GM21367 (cell line): ENCODE data around the gene MAGI1.
"Not testable (repeated sequence)": the region's sequence is repeated elsewhere in the genome, so short reads cannot be mapped to it uniquely, and the experiment has no call there.

ENCODE experiments used
- ATAC-seq: cut with Tn5 transposase; IDR thresholded peaks from one replicate; pipeline ENCODE4 v1.9.1; 2021; ENCODE audit not compliant: unreplicated experiment

The MAGI1 gene

DNA sequence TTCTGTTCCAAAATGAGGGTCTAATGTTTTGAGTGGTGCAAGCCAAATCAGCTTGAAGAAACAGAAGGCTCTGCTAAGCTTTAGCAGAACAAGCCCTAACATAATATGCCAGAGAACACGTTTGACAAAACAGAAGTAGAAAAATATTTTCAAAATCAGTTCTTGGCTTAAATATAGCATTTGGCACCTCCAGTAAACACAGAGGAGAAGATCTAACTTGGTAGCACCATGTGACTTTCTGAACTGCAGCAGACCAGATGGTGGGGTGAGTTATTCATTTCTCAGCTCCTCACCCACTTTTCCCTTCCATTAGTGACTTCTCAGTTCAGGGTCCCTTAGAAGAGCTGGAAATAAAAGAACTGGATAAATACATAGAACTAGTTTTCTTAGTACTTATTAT, 395.8 kb downstream of the MAGI1 start:
- ATAC-seq, result no peak

GRCh38 chr3:65641777-65642176, 396.9 kb downstream of the MAGI1 start:
- ATAC-seq, result no peak

- no peak for ATAC-seq
These were observed 397.7 kb downstream of the MAGI1 start for GRCh38 chr3:65641045-65641444.

DNA sequence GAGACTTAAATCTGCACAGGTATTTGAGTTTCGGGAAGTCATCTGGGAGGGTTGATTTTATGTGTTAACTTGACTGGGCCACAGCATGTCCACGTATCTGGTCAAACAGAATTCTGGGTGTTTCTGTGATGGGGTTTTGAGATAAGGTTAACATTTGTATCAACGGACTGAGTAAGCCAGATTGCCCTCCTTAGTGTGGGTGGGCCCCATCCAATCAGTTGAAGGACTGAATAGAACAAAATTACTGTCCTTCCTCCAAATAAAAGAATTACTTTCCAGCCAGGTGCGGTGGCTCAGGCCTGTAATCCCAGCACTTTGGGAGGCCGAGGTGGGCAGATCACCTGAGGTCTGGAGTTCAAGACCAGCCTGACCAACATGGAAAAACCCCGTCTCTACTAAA, 399.3 kb downstream of the MAGI1 start:
- no peak for ATAC-seq

- ATAC-seq, result no peak
These were observed 400.4 kb downstream of the MAGI1 start for GRCh38 chr3:65638301-65638700.

- no peak for ATAC-seq
These were observed 402.4 kb downstream of the MAGI1 start for GRCh38 chr3:65636326-65636725.

DNA sequence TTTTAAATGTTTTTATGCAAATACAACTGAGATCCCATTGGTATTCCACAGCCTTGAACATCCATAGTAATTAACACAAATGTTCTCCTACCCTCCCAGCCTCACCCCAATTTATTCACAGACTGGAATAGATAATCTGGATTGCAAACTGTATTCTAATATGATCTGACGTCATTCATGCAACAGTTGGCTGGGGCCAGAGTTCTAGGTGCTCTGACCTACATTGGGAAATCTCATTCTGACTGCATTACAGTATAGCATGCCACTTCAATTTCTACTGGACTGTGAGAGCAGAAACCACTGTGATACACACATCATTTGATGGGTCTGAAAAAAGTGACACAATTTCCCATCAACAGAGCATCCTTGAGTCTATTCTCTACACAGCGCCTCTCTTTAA, 403.1 kb downstream of the MAGI1 start:
- no peak for ATAC-seq

- no peak for ATAC-seq
These were observed 405.6 kb downstream of the MAGI1 start for GRCh38 chr3:65633018-65633638.

DNA sequence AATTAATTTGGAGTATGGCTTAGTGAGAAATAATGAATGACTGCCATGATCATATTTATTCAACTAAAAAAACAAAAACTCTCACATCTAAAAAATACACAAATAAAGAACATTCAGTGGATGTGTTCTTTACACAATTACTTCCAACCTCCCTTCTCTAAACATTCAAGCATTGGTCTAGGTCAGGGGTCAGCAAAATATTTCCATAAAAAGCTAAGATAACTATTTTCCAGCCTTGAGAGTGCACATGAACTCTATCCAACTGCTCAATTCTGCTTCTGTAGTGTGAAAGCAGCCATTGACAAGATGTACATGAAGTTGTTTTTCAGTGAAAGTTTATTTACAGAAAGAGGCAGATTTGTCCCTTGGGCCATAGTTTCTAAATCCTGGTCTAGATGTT, 406.3 kb downstream of the MAGI1 start:
- no peak for ATAC-seq

DNA sequence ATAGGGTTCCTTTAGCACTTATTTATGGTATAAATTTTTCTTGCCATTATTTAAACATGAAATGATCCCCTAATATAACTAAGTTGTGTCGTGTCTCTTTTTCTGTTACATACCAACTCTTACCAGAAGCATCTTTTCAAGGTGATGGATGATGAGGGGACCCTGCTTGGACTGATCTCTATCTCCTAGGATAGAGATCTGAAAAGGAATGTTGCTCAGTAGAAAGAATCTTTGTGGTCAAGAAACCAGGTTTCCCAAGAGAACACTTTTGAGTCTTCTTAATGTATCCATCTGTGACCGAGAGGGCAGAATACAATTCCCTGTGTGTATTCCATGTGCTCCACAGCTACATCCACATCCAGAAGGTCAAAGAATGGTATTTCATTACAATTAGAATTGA, 409.7 kb downstream of the MAGI1 start:
- ATAC-seq, result no peak

DNA sequence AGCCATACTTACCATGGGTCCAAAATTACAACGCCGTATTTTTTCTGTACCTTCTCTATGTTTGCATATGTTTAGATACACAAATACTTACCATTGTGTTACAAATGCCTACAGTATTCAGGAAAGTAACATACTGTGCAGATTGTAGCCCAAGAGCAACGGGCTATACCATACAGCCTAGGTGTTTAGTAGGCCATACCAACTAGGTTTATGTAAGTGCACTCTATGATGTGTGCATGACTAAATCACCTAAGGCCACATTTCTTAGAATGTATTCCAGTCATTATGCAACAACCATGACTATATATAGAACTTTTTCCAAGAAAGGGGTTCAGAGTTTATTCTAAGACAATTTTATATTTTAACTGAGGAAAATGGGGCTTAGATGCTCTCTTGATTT, 411.7 kb downstream of the MAGI1 start:
- ATAC-seq, result no peak

- no peak for ATAC-seq
These were observed 413.4 kb downstream of the MAGI1 start for GRCh38 chr3:65625305-65625704.

DNA sequence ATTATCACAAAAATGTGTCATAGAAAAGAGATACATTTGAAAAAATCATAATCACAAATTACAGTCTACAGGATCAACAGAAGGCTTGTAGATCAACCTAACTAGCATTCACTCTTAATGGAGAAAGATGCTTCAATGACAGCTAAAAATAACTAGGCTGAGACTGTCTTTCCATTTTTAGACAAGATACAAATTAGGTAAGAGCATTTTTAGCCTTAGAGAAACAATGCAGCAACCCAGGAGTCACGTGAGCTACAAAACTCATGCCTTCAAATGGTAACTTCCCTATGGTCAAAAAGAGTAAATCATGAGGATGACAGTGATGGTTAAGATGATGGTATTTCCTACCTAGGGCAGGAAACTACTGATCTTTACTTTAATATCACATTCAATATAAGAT, 415.4 kb downstream of the MAGI1 start:
- no peak for ATAC-seq

- ATAC-seq, result no peak
These were observed 418.8 kb downstream of the MAGI1 start for GRCh38 chr3:65619888-65620287.

DNA sequence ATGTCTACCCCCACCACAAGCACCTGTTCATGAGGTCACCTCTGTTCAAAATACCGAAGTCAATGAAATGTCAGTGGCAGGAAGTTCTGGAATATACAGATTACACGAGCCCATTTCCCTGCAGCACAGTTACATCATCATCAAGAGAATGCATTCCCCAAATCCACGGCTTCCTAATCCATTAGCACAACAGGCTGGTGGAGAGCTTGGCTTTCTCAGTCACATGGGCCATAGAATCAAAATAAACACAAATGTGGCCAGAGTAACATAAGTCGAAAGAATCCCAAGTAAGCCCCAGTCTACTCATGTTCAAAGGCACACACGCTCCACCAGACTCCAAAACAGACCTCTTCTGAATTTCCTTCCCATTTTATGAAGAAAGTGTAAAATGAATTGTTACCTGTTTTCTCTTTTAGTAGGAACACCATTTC, 419.3 kb downstream of the MAGI1 start:
- ATAC-seq, result no peak

GRCh38 chr3:65618599-65618998, 420.1 kb downstream of the MAGI1 start:
- no peak for ATAC-seq

- no peak for ATAC-seq
These were observed 420.9 kb downstream of the MAGI1 start for GRCh38 chr3:65617787-65618186.

- no peak for ATAC-seq
These were observed 421.5 kb downstream of the MAGI1 start for GRCh38 chr3:65617209-65617608.

DNA sequence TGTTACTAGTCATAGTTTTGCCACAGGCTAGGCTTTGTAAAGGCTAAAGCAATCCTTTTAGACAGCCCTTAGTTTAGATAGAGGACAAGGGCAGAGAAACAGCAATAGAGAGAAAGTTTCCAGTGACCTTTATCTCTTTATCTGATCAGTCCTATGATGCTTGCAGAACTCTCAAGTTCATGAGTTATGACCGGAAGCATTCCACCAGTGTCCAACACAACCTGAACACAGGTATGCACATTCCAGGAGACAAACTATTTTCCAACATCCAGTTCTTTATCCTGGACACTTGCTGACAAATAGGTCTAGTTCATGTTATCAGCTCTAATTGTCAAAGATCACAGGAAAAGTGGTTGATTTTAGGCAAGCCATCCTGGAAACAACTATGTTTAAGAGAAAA, 422.2 kb downstream of the MAGI1 start:
- no peak for ATAC-seq

DNA sequence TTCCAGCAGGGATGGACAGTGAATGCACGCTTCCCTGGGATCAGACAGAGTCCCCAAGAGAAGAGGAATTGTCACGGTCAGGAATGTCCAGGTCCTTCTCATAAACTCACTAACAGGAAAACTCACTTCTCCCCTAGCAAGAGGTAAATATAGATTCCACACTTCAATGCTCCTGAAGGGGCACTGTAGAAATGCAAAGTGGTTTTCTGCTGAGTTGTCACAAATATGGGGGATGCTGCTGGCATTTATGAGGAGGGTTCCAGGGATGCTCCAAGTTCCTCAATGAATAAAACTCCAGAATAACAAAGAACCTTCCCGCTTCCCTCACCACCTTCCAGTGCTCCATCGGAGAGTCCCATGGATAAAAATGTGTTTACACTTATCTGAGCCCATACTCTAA, 423.4 kb downstream of the MAGI1 start:
- ATAC-seq, result no peak

- ATAC-seq, result no peak
These were observed 424.1 kb downstream of the MAGI1 start for GRCh38 chr3:65614585-65614984.

DNA sequence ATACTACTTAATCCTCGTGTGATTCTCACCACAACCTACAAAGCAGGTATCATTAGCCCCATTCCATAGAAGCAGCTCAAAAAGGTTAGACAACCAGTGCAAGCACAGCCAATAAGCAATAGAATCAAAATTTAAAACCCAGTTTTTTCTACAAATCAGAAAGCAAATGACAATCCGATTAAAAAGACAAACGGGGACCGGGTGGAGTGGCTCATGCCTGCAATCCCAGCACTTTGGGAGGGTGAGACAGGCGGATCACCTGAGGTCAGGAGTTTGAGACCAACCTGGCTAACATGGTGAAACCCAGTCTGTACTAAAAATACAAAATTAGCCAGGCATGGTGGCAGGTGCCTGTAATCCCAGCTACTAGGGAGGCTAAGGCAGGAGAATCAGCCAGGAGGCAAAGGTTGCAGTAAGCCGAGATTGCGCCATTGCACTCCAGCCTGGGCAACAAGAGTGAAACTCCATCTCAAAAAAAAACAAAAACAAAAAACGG, 430.7 kb downstream of the MAGI1 start:
- not testable (repeated sequence) for ATAC-seq

DNA sequence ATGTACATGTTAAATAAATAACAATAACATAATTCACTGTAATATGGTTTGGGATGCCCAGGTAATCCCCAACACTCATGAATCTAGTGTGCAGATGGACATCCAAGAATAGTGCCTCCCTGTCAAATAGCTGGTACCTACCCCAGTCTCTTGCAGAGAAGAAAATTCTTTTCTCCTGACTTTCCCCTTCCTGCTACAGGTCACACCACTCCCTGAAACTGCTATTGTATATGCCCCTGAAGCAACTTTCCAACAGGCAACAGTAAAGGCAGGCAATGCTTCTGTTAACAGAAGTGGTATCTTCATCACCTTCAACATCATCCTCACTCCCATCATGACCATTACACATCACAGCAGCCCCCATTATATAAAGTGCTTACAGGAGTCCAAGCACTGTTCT, 431.6 kb downstream of the MAGI1 start:
- no peak for ATAC-seq
